ENCODE results near the gene ADA. TPM values are rescaled to one million over a fixed set of nuclear protein-coding genes. Genes with fewer than 3 reads are reported as not detected.

ADA gene
- total and polyA plus RNA-seq, 2 of the 4 experiments (the other 2 are of a cell fraction): 8.1 to 11.0 TPM

DNA sequence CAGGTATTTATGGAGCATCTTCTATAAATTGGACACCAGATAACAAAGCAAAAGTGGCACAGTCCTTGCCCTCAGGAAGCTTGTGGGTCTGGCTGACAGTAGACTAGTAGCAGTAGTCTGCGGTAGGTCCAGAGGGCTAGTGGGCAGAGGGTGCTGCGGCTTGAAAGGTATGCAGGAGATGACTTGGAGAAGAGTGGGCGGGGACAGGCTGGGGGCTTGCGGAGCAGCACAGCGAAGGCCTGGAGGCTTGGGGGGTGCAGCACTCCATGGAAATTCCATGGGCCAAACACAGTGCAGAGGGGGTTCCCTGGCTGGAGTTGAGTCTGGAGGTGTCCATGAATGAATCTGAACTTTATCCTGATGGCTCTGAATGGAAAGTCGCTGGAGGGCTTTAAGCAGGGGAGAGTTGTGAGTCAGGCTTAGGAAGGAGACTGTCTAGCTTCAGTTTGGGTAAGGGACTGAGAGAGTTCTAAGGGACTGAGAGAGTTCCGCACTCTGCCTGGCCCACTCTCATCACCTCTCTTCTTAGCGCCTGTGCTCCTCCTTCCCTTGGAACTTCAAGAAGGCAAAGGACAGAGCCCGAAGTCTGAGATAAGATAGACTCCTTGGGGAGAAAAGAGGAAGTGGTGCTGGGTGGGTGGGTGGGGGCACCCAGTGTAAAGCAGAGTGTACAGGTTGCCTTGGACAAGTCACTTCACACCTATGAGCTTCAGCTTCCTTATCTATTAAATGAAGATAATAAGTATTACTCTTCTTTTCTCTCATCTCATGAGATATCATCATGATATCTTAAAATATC, 60.3 kb downstream of the ADA start:
- Histone ChIP-seq H3K14ac (replicated peaks; ENCODE audit: low read depth, low read length) (no peak overlapping the region), H4K20me1 (ENCODE audit: insufficient read depth, low read length) (peaks cover 3% of the 10 kb centered on the region; the same call in 1 of the 2 replicates), H3K27ac (ENCODE audit: insufficient read depth, low read length) (no peak overlapping the region), H3K56ac (ENCODE audit: extremely low read depth, insufficient read depth, low read length) (no peak overlapping the region), H4K8ac (ENCODE audit: low read depth in 2 of 2, low read length in 2 of 2) (no peak overlapping the region), H2AK9ac (replicated peaks; ENCODE audit: low read depth, low read length, poor library complexity) (no peak overlapping the region), H4K91ac (ENCODE audit: insufficient read depth, low read depth, low read length) (no peak overlapping the region), H4K5ac (ENCODE audit: low read depth, low read length) (no peak overlapping the region), H3K9ac (ENCODE audit: low read depth, low read length) (no peak overlapping the region), H3K4ac (ENCODE audit: low read depth, low read length) (no peak overlapping the region), H2BK20ac (ENCODE audit: low read depth, low read length) (no peak overlapping the region), H3K4me2 (ENCODE audit: low read depth, low read length) (no peak overlapping the region), H2AK5ac (ENCODE audit: low read depth, low read length) (no peak overlapping the region; the same call in 1 of the 2 replicates), H3K9me1 (ENCODE audit: insufficient read depth, low read length) (peaks cover 20% of the 10 kb centered on the region), H2AFZ (replicated peaks; ENCODE audit: low read length, poor library complexity) (no peak overlapping the region), H2BK120ac (ENCODE audit: low read depth, low read length) (no peak overlapping the region), H3K79me1 (ENCODE audit: low read depth in 1 of 2, low read length in 2 of 2) (peaks cover 8 to 61% of the 10 kb centered on the region in 2 experiments; a peak in 3 of 4 replicates), H3K4me1 (ENCODE audit: control insufficient read depth, insufficient read depth, low read length) (peaks cover 20% of the 10 kb centered on the region), H3K4me3 (ENCODE audit: insufficient read depth, low read depth, low read length) (no peak overlapping the region), H3K36me3 (ENCODE audit: control insufficient read depth, insufficient read depth, low read length) (peaks cover 20% of the 10 kb centered on the region), H3K23ac (ENCODE audit: low read depth, low read length) (no peak overlapping the region), H2BK15ac (ENCODE audit: low read depth, low read length) (no peak overlapping the region), H3K27me3 (ENCODE audit: control insufficient read depth, insufficient read depth, low read length) (no peaks in the 10 kb centered on the region), H3K9me3 (ENCODE audit: control insufficient read depth, insufficient read depth, low read length) (no peaks in the 10 kb centered on the region), H3K18ac (ENCODE audit: low read depth, low read length) (no peak overlapping the region), H2BK5ac (ENCODE audit: low read depth, low read length, poor library complexity, severe bottlenecking) (no peak overlapping the region)
- intact Hi-C loops (cut with micrococcal nuclease) (no loop called here), dilution Hi-C loops (cut with HindIII; ENCODE audit: low sequenced_read_pairs, unreplicated experiment) (no loop called here), in situ Hi-C loops (cut with MboI; ENCODE audit: low sequenced_read_pairs) (no loop called here)
- no TSS peak for BruUV-seq (replicated peaks)
- DNase-seq: no peak
- ChIA-PET POLR2A (ENCODE audit: unreplicated experiment) (interaction anchor here (0.6 kb wide), 1 partner anchor 159 kb away, joined by 3 read pairs; no protein-coding TSS in a partner anchor), CTCF (no interaction called here)
- TF ChIP-seq, protein P1, sequence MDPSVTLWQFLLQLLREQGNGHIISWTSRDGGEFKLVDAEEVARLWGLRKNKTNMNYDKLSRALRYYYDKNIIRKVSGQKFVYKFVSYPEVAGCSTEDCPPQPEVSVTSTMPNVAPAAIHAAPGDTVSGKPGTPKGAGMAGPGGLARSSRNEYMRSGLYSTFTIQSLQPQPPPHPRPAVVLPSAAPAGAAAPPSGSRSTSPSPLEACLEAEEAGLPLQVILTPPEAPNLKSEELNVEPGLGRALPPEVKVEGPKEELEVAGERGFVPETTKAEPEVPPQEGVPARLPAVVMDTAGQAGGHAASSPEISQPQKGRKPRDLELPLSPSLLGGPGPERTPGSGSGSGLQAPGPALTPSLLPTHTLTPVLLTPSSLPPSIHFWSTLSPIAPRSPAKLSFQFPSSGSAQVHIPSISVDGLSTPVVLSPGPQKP (IDR thresholded peaks at IDR 0.05; ENCODE audit: borderline replicate concordance, low read depth, low read length): no peak
- no peak for TF ChIP-seq RFX5 (IDR thresholded peaks at IDR 0.05; ENCODE audit: low read depth, low read length)
- TF ChIP-seq BHLHE40 (IDR thresholded peaks at IDR 0.05; ENCODE audit: low read depth, low read length): no peak
- TF ChIP-seq RCOR1 (IDR thresholded peaks at IDR 0.05; ENCODE audit: insufficient replicate concordance, low read length): no peak
- no peak for TF ChIP-seq CHD1 (IDR thresholded peaks at IDR 0.05; ENCODE audit: low read depth, low read length)
- WGBS, 2 experiments (ENCODE audit: extremely low coverage in 2 of 2, insufficient read length in 1 of 2): 100% methylated on average over 1 of the region's 9 CpGs; no CpG with 5 or more reads in 1 of the 2 experiments
- no peak for ATAC-seq (ENCODE audit: low read depth)
